GM23338 (cell line): Measurements from ENCODE around the gene RNF32.

ENCODE experiments used
- CTCF ChIP-seq, 2 experiments: fragments of 200-600 bp in 1 of 2; sonication (generic) in 1 of 2; conservative IDR thresholded peaks; 2 replicates each; pipeline versions ENCODE4 v1.5.1 to v1.6.1; 2016 to 2017; ENCODE audit warnings: antibody characterized with exemption in 2 of 2, low read depth in 2 of 2, mild to moderate bottlenecking in 2 of 2, moderate library complexity in 1 of 2
- ZNF331 ChIP-seq: fragments of 250-450 bp; sonication (Bioruptor Pico); IDR thresholded peaks from 2 replicates; pipeline ENCODE4 v1.5.0; 2020; ENCODE audit warnings: low read depth, mild to moderate bottlenecking, moderate library complexity

- TF ChIP-seq CTCF (conservative IDR thresholded peaks at IDR 0.05; ENCODE audit: low read depth in 2 of 2) (no peak), ZNF331 (CRISPR knock-in tag) (no peak)
Measured at GRCh38 chr7:156693627-156694026, 53.1 kb downstream of the RNF32 start.
